ENCODE data around the gene ATP6V0E2.

DNA sequence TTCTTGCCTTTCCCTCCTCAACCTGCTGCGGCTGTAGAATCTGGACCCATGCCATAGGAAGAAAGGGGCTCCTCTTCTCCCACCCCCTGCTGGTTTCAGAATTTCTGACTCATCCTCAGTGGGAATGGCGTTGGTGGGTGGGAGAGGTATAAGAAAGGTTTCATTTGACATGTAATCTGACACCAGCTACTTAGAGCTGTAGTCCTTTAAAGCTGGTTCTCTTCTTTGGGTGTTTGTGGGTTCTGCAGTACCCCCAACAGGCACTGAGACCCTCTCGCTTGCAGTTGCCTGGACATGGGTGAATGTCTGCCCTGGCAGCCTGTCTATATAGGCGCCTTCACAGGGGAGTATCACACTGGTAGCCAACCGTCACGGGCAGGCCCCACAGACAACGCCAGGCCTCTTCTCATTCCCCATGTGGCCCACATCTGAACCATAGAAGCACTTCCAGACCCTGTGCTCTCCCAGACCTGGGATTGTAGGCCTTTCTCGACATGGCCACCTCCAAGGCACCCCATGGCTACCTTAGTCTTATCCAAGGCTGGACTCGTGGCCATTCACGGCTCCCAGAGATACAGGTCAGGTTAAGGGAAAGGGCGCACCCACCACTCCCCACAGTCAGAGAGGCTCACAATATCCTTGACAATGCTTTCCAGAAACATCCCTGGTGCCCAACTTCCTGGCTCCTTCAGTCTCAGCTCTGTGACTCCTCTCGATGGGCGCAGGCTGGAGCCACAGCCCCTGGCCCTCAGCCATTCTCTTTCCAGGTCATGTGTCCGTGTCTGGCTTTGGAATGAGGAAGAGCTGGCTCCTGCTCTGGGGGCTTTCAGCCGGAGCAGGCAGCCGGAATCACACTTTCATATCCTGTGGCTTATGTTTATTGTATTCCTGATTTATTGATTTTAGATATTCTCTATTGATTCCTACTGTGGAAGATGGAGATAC is 18.1 kb upstream of the ATP6V0E2 start:
- TF ChIP-seq, protein P1, sequence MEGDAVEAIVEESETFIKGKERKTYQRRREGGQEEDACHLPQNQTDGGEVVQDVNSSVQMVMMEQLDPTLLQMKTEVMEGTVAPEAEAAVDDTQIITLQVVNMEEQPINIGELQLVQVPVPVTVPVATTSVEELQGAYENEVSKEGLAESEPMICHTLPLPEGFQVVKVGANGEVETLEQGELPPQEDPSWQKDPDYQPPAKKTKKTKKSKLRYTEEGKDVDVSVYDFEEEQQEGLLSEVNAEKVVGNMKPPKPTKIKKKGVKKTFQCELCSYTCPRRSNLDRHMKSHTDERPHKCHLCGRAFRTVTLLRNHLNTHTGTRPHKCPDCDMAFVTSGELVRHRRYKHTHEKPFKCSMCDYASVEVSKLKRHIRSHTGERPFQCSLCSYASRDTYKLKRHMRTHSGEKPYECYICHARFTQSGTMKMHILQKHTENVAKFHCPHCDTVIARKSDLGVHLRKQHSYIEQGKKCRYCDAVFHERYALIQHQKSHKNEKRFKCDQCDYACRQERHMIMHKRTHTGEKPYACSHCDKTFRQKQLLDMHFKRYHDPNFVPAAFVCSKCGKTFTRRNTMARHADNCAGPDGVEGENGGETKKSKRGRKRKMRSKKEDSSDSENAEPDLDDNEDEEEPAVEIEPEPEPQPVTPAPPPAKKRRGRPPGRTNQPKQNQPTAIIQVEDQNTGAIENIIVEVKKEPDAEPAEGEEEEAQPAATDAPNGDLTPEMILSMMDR (conservative IDR thresholded peaks at IDR 0.05), result no peak
- no peak for TF ChIP-seq EZH2 (IDR thresholded peaks at IDR 0.05; ENCODE audit: low read depth)
